Peyer's patch (tissue), 4 donors: ENCODE data around the gene BBS1.

ENCODE experiments used
- POLR2A ChIP-seq, 2 donors: fragments of 450-650 bp; IDR thresholded peaks; one replicate each; pipeline ENCODE4 v1.5.1; 2017; ENCODE audit warnings: antibody characterized with exemption in 2 of 2, mild to moderate bottlenecking in 2 of 2, moderate library complexity in 2 of 2
- TF ChIP-seq, protein P1 (sequence below), 6 experiments: fragments of 450-650 bp in 4 of 6; fragments of 200-600 bp in 2 of 6; sonication (generic) in 1 of 6; IDR thresholded peaks; one replicate each; pipeline ENCODE4 v1.5.1; 2017 to 2019; ENCODE audit warnings: antibody characterized with exemption in 6 of 6, mild to moderate bottlenecking in 3 of 6, moderate library complexity in 1 of 6

DNA sequence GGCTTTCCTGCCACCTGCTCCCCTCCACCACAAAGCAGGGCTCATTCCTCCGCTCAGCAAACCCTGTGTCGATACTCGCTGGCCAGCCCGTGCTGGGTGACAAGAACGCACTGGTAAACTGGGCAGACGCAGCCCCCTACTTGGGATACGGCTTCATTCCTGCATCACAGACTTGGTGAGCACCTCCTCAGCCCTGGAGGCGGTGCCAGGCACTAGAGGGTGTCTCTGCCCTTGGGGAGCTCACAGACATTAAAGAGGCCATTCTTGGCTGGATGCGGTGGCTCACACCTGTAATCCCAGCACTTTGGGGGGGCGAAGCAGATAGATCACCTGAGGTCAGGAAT is 29.4 kb downstream of the BBS1 start:
- TF ChIP-seq, protein P1, sequence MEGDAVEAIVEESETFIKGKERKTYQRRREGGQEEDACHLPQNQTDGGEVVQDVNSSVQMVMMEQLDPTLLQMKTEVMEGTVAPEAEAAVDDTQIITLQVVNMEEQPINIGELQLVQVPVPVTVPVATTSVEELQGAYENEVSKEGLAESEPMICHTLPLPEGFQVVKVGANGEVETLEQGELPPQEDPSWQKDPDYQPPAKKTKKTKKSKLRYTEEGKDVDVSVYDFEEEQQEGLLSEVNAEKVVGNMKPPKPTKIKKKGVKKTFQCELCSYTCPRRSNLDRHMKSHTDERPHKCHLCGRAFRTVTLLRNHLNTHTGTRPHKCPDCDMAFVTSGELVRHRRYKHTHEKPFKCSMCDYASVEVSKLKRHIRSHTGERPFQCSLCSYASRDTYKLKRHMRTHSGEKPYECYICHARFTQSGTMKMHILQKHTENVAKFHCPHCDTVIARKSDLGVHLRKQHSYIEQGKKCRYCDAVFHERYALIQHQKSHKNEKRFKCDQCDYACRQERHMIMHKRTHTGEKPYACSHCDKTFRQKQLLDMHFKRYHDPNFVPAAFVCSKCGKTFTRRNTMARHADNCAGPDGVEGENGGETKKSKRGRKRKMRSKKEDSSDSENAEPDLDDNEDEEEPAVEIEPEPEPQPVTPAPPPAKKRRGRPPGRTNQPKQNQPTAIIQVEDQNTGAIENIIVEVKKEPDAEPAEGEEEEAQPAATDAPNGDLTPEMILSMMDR (IDR thresholded peaks at IDR 0.05): no peak
- TF ChIP-seq POLR2A (IDR thresholded peaks at IDR 0.05): no peak
